OCI-LY1 (cell line): ENCODE measurements around the gene GJA5.

ENCODE experiments used
- H2AFZ ChIP-seq: fragments of 200-600 bp; sonication (generic), shearing (Covaris generic); 2 replicates; pipeline ENCODE4 v1.6.0; 2014; ENCODE audit warnings: antibody characterized with exemption, mild to moderate bottlenecking, low read length
- H3F3A ChIP-seq: fragments of 200-600 bp; sonication (generic), shearing (Covaris generic); 2 replicates; pipeline ENCODE4 v1.6.0; 2014; ENCODE audit warnings: mild to moderate bottlenecking, antibody characterized with exemption, low read length, moderate library complexity; ENCODE audit not compliant: insufficient read depth
- H3K27ac ChIP-seq: fragments of 200-600 bp; sonication (generic); 2 replicates; pipeline ENCODE4 v1.5.1; 2014; ENCODE audit warnings: low read length, mixed run types, mild to moderate bottlenecking, low read depth; ENCODE audit not compliant: poor library complexity, severe bottlenecking
- H3K27me3 ChIP-seq: fragments of 200-600 bp; sonication (generic); 2 replicates; pipeline ENCODE4 v1.6.0; 2014; ENCODE audit warnings: antibody characterized with exemption, mild to moderate bottlenecking, low read length, moderate library complexity; ENCODE audit not compliant: insufficient read depth
- H3K36me3 ChIP-seq: fragments of 200-600 bp; sonication (generic); 2 replicates; pipeline ENCODE4 v1.6.1; 2014; ENCODE audit warnings: mild to moderate bottlenecking, antibody characterized with exemption, low read length, moderate library complexity, mixed read lengths; ENCODE audit not compliant: insufficient read depth
- H3K4me1 ChIP-seq: fragments of 200-600 bp; sonication (generic); 2 replicates; pipeline ENCODE4 v1.5.1; 2014; ENCODE audit warnings: mild to moderate bottlenecking, low read length, moderate library complexity; ENCODE audit not compliant: insufficient read depth, severe bottlenecking
- H3K4me2 ChIP-seq: fragments of 200-600 bp; sonication (generic), shearing (Covaris generic); 2 replicates; pipeline ENCODE4 v1.6.1; 2014; ENCODE audit warnings: low read length
- H3K4me3 ChIP-seq: fragments of 200-600 bp; sonication (generic); 2 replicates; pipeline ENCODE4 v1.5.1; 2014; ENCODE audit warnings: low read length, low read depth, mild to moderate bottlenecking, mixed read lengths; ENCODE audit not compliant: poor library complexity, severe bottlenecking
- H3K79me2 ChIP-seq: fragments of 200-600 bp; shearing (Covaris generic); 2 replicates; pipeline ENCODE4 v1.6.1; 2016; ENCODE audit warnings: mixed run types, low read length, mixed read lengths; ENCODE audit not compliant: insufficient read depth
- H3K9ac ChIP-seq: fragments of 200-600 bp; sonication (generic), shearing (Covaris generic); 2 replicates; pipeline ENCODE4 v1.6.1; 2014; ENCODE audit warnings: mild to moderate bottlenecking, low read length, mixed read lengths
- H3K9me2 ChIP-seq: fragments of 200-600 bp; sonication (generic), shearing (Covaris generic); 2 replicates; pipeline ENCODE4 v1.6.1; 2014; ENCODE audit warnings: low read depth, mild to moderate bottlenecking, low read length, mixed read lengths
- H3K9me3 ChIP-seq: fragments of 200-600 bp; shearing (Covaris generic); 2 replicates; pipeline ENCODE4 v1.6.1; 2014; ENCODE audit warnings: low read length, mixed read lengths
- H4K20me1 ChIP-seq: fragments of 200-600 bp; sonication (generic), shearing (Covaris generic); 2 replicates; pipeline ENCODE4 v1.6.0; 2016; ENCODE audit warnings: mild to moderate bottlenecking, low read length; ENCODE audit not compliant: insufficient read depth
- CTCF ChIP-seq: fragments of 200-600 bp; sonication (generic), shearing (Covaris generic); IDR thresholded peaks from 2 replicates; pipeline ENCODE4 v1.5.1; 2017; ENCODE audit warnings: mild to moderate bottlenecking, antibody characterized with exemption, low read length, moderate library complexity, mixed read lengths
- EZH2 ChIP-seq: fragments of 200-600 bp; sonication (generic), shearing (Covaris generic); IDR thresholded peaks from 2 replicates; pipeline ENCODE4 v1.8.0; 2017; ENCODE audit warnings: borderline replicate concordance, mixed run types, mild to moderate bottlenecking, antibody characterized with exemption, low read length, moderate library complexity, mixed read lengths

GJA5 gene

DNA sequence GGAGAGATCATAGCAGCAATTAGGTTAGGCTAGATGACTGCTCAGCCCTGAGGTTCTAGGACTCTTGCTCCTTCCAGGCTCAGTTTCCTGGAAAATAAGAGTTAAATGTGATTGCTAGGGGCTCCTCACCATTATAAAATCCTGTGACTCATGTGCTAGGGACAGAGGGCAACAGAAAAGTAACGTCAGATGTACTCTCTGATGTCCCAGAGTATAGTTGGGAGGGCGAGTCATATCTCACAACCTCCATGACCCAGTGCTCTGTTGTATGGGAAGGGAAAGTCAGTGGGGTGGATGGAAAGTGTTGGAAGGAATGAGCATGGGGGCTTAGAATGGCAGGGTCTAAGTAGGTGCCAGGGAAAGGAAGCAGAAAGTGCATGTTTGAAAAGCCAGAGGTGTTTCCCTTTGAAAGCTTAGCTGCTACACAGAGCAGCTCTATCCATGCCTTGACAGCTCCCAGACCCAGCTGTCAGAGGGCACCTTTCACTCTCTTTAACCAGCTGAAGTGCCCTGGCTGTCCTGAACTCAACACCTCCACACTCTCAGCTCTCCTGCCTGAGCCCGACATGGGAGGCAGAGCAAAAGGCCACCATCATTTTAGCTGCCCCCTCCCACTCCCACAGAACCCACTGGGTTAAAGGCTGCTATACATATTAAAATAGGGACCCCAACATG lies 11.6 kb downstream of the GJA5 start:
- H3K4me1 ChIP-seq: no peaks in the 10 kb centered on the region
- H3K27ac ChIP-seq: no peak overlapping the region
- no peak overlapping the region for H2AFZ ChIP-seq
- H3K4me3 ChIP-seq: no peak overlapping the region
- H3K27me3 ChIP-seq: no peaks in the 10 kb centered on the region
- H3K36me3 ChIP-seq: no peaks in the 10 kb centered on the region
- H3K4me2 ChIP-seq: no peak overlapping the region
- no peaks in the 10 kb centered on the region for H4K20me1 ChIP-seq
- no peaks in the 10 kb centered on the region for H3K9me3 ChIP-seq
- H3K9me2 ChIP-seq: no peaks in the 10 kb centered on the region
- TF ChIP-seq EZH2: no peak
- no peak for TF ChIP-seq CTCF
- no peak overlapping the region for H3K9ac ChIP-seq
- H3F3A ChIP-seq: no peaks in the 10 kb centered on the region
- no peaks in the 10 kb centered on the region for H3K79me2 ChIP-seq

- no peak overlapping the region for H3K4me3 ChIP-seq
- no peaks in the 10 kb centered on the region for H3K79me2 ChIP-seq
- H3F3A ChIP-seq: no peaks in the 10 kb centered on the region
- no peaks in the 10 kb centered on the region for H3K4me1 ChIP-seq
- H4K20me1 ChIP-seq: no peaks in the 10 kb centered on the region
- H2AFZ ChIP-seq: no peak overlapping the region
- H3K36me3 ChIP-seq: no peaks in the 10 kb centered on the region
- no peak overlapping the region for H3K27ac ChIP-seq
- H3K9me2 ChIP-seq: no peaks in the 10 kb centered on the region
- no peaks in the 10 kb centered on the region for H3K9me3 ChIP-seq
- TF ChIP-seq EZH2: no peak
- TF ChIP-seq CTCF: no peak
- H3K9ac ChIP-seq: no peak overlapping the region
- H3K27me3 ChIP-seq: no peaks in the 10 kb centered on the region
- H3K4me2 ChIP-seq: no peak overlapping the region
These were observed 12.4 kb downstream of the GJA5 start for GRCh38 chr1:147747966-147748365.

DNA sequence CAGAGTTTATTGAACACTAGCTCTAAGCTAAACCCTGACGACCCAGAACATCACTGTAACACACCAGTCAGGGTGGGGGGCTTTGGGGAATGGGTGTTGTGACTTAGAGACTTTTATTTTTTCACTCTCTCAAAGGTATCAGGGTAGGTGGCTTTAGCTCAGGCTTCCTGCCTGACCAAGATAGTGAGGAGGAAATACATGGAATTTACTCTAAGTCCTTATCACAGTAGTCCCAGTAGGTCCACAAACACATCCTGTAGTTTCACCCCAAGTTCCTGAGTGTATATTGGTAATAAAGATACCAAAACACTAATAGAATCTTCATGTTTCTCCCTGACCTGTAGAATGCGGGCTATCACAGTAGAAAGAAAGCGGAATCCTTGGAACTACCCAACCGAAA lies 15.1 kb downstream of the GJA5 start:
- Histone ChIP-seq H3K9ac (no peak overlapping the region), H3K4me3 (no peak overlapping the region), H2AFZ (no peak overlapping the region), H3K79me2 (no peaks in the 10 kb centered on the region), H3K9me2 (no peaks in the 10 kb centered on the region), H3K27ac (no peak overlapping the region), H3K4me1 (no peaks in the 10 kb centered on the region), H3K4me2 (no peak overlapping the region), H3F3A (no peaks in the 10 kb centered on the region), H3K27me3 (no peaks in the 10 kb centered on the region), H3K36me3 (no peaks in the 10 kb centered on the region), H4K20me1 (no peaks in the 10 kb centered on the region), H3K9me3 (no peaks in the 10 kb centered on the region)
- TF ChIP-seq CTCF (no peak), EZH2 (no peak)
